Mesenchymal stem cell (in vitro differentiated cells and primary cell): Measurements from ENCODE around the gene RGMA.

Experiments
- DNase-seq: peaks from one replicate; pipeline ENCODE4 v3.0.0-alpha.2; 2013
- H2AFZ ChIP-seq: one replicate; pipeline ENCODE4 v1.6.1; 2013; ENCODE audit warnings: low read depth, mild to moderate bottlenecking, control low read depth, inconsistent platforms, low read length, moderate library complexity
- H2AK5ac ChIP-seq: 2 replicates; pipeline ENCODE4 v1.6.1; 2013; ENCODE audit warnings: low read length, moderate library complexity, mild to moderate bottlenecking, inconsistent platforms; ENCODE audit not compliant: severe bottlenecking
- H2BK120ac ChIP-seq: one replicate; pipeline ENCODE4 v1.6.1; 2013; ENCODE audit warnings: low read depth, mild to moderate bottlenecking, inconsistent platforms, low read length, moderate library complexity
- H2BK12ac ChIP-seq, 2 experiments: one replicate each; pipeline ENCODE4 v1.6.1; 2013; ENCODE audit warnings: inconsistent platforms in 2 of 2, low read length in 2 of 2, mild to moderate bottlenecking in 2 of 2, moderate library complexity in 2 of 2, control low read depth in 1 of 2
- H2BK15ac ChIP-seq: one replicate; pipeline ENCODE4 v1.6.1; 2013; ENCODE audit warnings: mild to moderate bottlenecking, low read depth, inconsistent platforms; ENCODE audit not compliant: poor library complexity, severe bottlenecking
- H2BK5ac ChIP-seq: 2 replicates; pipeline ENCODE4 v1.6.1; 2013; ENCODE audit warnings: low read depth, mild to moderate bottlenecking, low read length, control low read depth, inconsistent platforms; ENCODE audit not compliant: poor library complexity, severe bottlenecking
- H3K14ac ChIP-seq, 2 experiments: one replicate each; pipeline ENCODE4 v1.6.1; 2013; ENCODE audit warnings: inconsistent platforms in 2 of 2, low read length in 2 of 2, control low read depth in 1 of 2, mild to moderate bottlenecking in 1 of 2, moderate library complexity in 1 of 2
- H3K18ac ChIP-seq, 2 experiments: one replicate each; pipeline ENCODE4 v1.6.1; 2013; ENCODE audit warnings: inconsistent platforms in 2 of 2, low read length in 2 of 2, control low read depth in 1 of 2, low read depth in 1 of 2, mild to moderate bottlenecking in 1 of 2
- H3K23ac ChIP-seq, 2 experiments: one replicate each; pipeline ENCODE4 v1.6.1; 2013; ENCODE audit warnings: inconsistent platforms in 2 of 2, low read length in 2 of 2, mild to moderate bottlenecking in 2 of 2, moderate library complexity in 2 of 2, control low read depth in 1 of 2
- H3K27ac ChIP-seq: 2 replicates; pipeline ENCODE4 v1.5.1; 2013; ENCODE audit warnings: mild to moderate bottlenecking, moderate library complexity, low read length, control low read depth, inconsistent platforms; ENCODE audit not compliant: poor library complexity, severe bottlenecking
- H3K27me3 ChIP-seq, 2 experiments: 2 replicates each; pipeline versions ENCODE4 v1.6.1 to v1.7.0; 2013; ENCODE audit warnings: low read length in 2 of 2, mild to moderate bottlenecking in 2 of 2, moderate library complexity in 2 of 2, control low read depth in 1 of 2, inconsistent platforms in 1 of 2; ENCODE audit not compliant: control insufficient read depth in 1 of 2, insufficient read depth in 1 of 2
- H3K36me3 ChIP-seq, 2 experiments: 2 replicates each; pipeline versions ENCODE4 v1.6.1 to v1.7.0; 2013; ENCODE audit warnings: low read length in 2 of 2, control low read depth in 1 of 2, inconsistent platforms in 1 of 2, low read depth in 1 of 2, mild to moderate bottlenecking in 1 of 2; ENCODE audit not compliant: insufficient read depth in 2 of 2, control insufficient read depth in 1 of 2
- H3K4ac ChIP-seq, 2 experiments: one replicate each; pipeline ENCODE4 v1.6.1; 2013; ENCODE audit warnings: inconsistent platforms in 2 of 2, low read length in 2 of 2, mild to moderate bottlenecking in 2 of 2, moderate library complexity in 2 of 2, control low read depth in 1 of 2, low read depth in 1 of 2
- H3K4me1 ChIP-seq: 2 replicates; pipeline ENCODE4 v1.6.1; 2013; ENCODE audit warnings: low read depth, low read length, control low read depth; ENCODE audit not compliant: control insufficient read depth, insufficient read depth
- H3K4me2 ChIP-seq: 2 replicates; pipeline ENCODE4 v1.6.1; 2013; ENCODE audit warnings: low read length, mild to moderate bottlenecking, inconsistent platforms; ENCODE audit not compliant: poor library complexity, severe bottlenecking
- H3K4me3 ChIP-seq, 2 experiments: 2 replicates each; pipeline versions ENCODE4 v1.5.1 to v1.7.0; 2013; ENCODE audit warnings: low read length in 2 of 2, mild to moderate bottlenecking in 2 of 2, control low read depth in 1 of 2, low read depth in 1 of 2; ENCODE audit not compliant: insufficient read depth in 1 of 2
- H3K79me1 ChIP-seq: replicated peaks from 2 replicates; pipeline ENCODE4 v1.6.1; 2013; ENCODE audit warnings: mild to moderate bottlenecking, control low read depth, low read length, inconsistent platforms; ENCODE audit not compliant: poor library complexity, severe bottlenecking
- H3K9ac ChIP-seq: 2 replicates; pipeline ENCODE4 v1.7.0; 2013; ENCODE audit warnings: mild to moderate bottlenecking, low read length, moderate library complexity
- H3K9me3 ChIP-seq: 2 replicates; pipeline ENCODE4 v1.7.0; 2013; ENCODE audit warnings: mild to moderate bottlenecking, low read length; ENCODE audit not compliant: control insufficient read depth
- H4K8ac ChIP-seq: one replicate; pipeline ENCODE4 v1.6.1; 2013; ENCODE audit warnings: inconsistent platforms, mild to moderate bottlenecking, low read length, moderate library complexity
- H4K91ac ChIP-seq: one replicate; pipeline ENCODE4 v1.6.1; 2013; ENCODE audit warnings: mild to moderate bottlenecking, low read length, inconsistent platforms
- WGBS: methylation state at CpG from one replicate; pipeline ENCODE4 v1.1.7; 2013; ENCODE audit warnings: mixed read lengths; 5-methylcytosine and 5-hydroxymethylcytosine counted together

The RGMA gene

GRCh38 chr15:93071469-93071936, 17.5 kb downstream of the RGMA start:
- H3K9me3 ChIP-seq, result no peaks in the 10 kb centered on the region
- no peak overlapping the region for H2BK120ac ChIP-seq
- no peak overlapping the region for H2AFZ ChIP-seq
- H3K79me1 ChIP-seq, result no peaks in the 10 kb centered on the region
- peak overlapping the region in 1 of 2 experiments; percentile 14 for H3K23ac ChIP-seq
- peak overlapping the region; percentile 23 to 89 for H3K4me3 ChIP-seq
- H3K14ac ChIP-seq, result no peak overlapping the region
- peaks cover 20% of the 10 kb centered on the region for H3K4me1 ChIP-seq
- 9% methylated on average over 22 of the region's 22 CpGs for WGBS
- peak overlapping the region; percentile 96 for H3K4me2 ChIP-seq
- no peak overlapping the region for H3K18ac ChIP-seq
- peaks cover 2 to 60% of the 10 kb centered on the region in 2 experiments for H3K27me3 ChIP-seq
- no peak overlapping the region for H2BK12ac ChIP-seq
- no peak for DNase-seq
- H3K27ac ChIP-seq, result no peak overlapping the region
- no peaks in the 10 kb centered on the region for H3K36me3 ChIP-seq
- peak overlapping the region; percentile 90 for H3K9ac ChIP-seq
- no peak overlapping the region for H2BK15ac ChIP-seq
- H4K91ac ChIP-seq, result peak overlapping the region; percentile 29
- no peak overlapping the region for H2BK5ac ChIP-seq
- no peak overlapping the region for H4K8ac ChIP-seq
- no peak overlapping the region for H3K4ac ChIP-seq
- no peak overlapping the region for H2AK5ac ChIP-seq

GRCh38 chr15:93070551-93071296, 18.3 kb downstream of the RGMA start:
- Histone ChIP-seq H3K4me1 (peaks cover 20% of the 10 kb centered on the region), H3K14ac (no peak overlapping the region), H3K27ac (no peak overlapping the region)

GRCh38 chr15:93070132-93070531, 18.9 kb downstream of the RGMA start:
- Histone ChIP-seq H2BK5ac (no peak overlapping the region), H4K91ac (no peak overlapping the region), H3K36me3 (peaks cover 0 to 6% of the 10 kb centered on the region in 2 experiments), H2AFZ (no peak overlapping the region), H3K4me3 (no peak overlapping the region), H3K4me2 (no peak overlapping the region), H3K27ac (no peak overlapping the region), H3K79me1 (no peaks in the 10 kb centered on the region), H3K9ac (no peak overlapping the region), H2BK120ac (no peak overlapping the region), H3K18ac (no peak overlapping the region), H2AK5ac (no peak overlapping the region), H3K4me1 (peaks cover 20% of the 10 kb centered on the region), H3K14ac (no peak overlapping the region), H3K23ac (no peak overlapping the region), H2BK12ac (no peak overlapping the region), H2BK15ac (no peak overlapping the region), H3K9me3 (no peaks in the 10 kb centered on the region), H4K8ac (no peak overlapping the region), H3K27me3 (peaks cover 0 to 50% of the 10 kb centered on the region in 2 experiments), H3K4ac (no peak overlapping the region)
- WGBS, result 81% methylated on average over 10 of the region's 10 CpGs
- no peak for DNase-seq

More at GRCh38 chr15:93070551-93071296, 18.3 kb downstream of the RGMA start:
- peak overlapping the region in 1 of 2 experiments; percentile 89 for H3K4me3 ChIP-seq
- no peak overlapping the region for H3K4ac ChIP-seq
- H2AK5ac ChIP-seq, result no peak overlapping the region
- no peak overlapping the region for H2AFZ ChIP-seq
- H3K18ac ChIP-seq, result no peak overlapping the region
- no peak overlapping the region for H2BK120ac ChIP-seq
- H3K9ac ChIP-seq, result peak overlapping the region; percentile 90
- H3K9me3 ChIP-seq, result no peaks in the 10 kb centered on the region
- H2BK5ac ChIP-seq, result no peak overlapping the region
- H4K91ac ChIP-seq, result no peak overlapping the region
- peaks cover 0 to 54% of the 10 kb centered on the region in 2 experiments for H3K27me3 ChIP-seq
- no peak for DNase-seq
- H4K8ac ChIP-seq, result no peak overlapping the region
- no peak overlapping the region for H3K23ac ChIP-seq
- no peak overlapping the region for H2BK12ac ChIP-seq
- no peaks in the 10 kb centered on the region for H3K36me3 ChIP-seq
- no peak overlapping the region for H3K4me2 ChIP-seq
- no peak overlapping the region for H2BK15ac ChIP-seq
- H3K79me1 ChIP-seq, result no peaks in the 10 kb centered on the region
- 74% methylated on average over 7 of the region's 10 CpGs for WGBS

DNA sequence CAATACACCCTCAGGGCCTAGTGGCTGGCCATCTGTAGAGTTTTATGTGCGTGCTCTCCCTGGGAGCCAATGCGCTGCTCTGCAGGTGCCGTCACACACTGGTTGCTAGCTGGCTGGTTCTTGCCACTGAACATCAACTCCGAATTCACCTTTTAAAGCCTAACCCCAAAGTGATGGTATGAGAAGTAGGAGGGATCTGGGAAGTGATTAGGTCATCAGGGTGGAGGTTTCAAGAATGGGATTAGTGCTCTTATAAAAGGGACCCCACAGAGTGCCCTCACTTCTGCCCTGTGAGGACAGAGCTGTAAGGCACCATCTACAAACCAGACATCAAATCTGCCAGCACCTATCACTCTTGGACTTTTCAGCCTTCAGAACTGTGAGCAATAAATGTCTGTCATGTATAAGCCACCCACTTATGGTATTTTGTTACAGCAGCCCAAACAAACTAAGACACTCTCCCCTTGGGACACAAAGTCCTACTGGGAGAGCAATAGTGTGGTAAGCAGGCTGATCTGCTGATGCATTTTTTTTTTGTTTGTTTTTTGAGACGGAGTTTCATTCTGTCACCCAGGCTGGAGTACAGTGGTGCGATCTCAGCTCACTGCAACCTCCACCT, 20.3 kb downstream of the RGMA start:
- H3K79me1 ChIP-seq, result no peaks in the 10 kb centered on the region
- H3K18ac ChIP-seq, result no peak overlapping the region
- H3K27me3 ChIP-seq, result peaks cover 6 to 48% of the 10 kb centered on the region in 2 experiments
- no peak overlapping the region for H3K4me2 ChIP-seq
- H3K4me3 ChIP-seq, result no peak overlapping the region
- no peak overlapping the region for H3K27ac ChIP-seq
- H3K9me3 ChIP-seq, result no peaks in the 10 kb centered on the region
- no peak overlapping the region for H3K9ac ChIP-seq
- no peak overlapping the region for H2BK120ac ChIP-seq
- H3K23ac ChIP-seq, result no peak overlapping the region
- no peak overlapping the region for H2BK15ac ChIP-seq
- H3K14ac ChIP-seq, result no peak overlapping the region
- WGBS, result 98% methylated on average over 5 of the region's 6 CpGs
- H2BK12ac ChIP-seq, result no peak overlapping the region
- H3K4me1 ChIP-seq, result peaks cover 20% of the 10 kb centered on the region
- H2AFZ ChIP-seq, result no peak overlapping the region
- DNase-seq, result no peak
- H2AK5ac ChIP-seq, result no peak overlapping the region
- H2BK5ac ChIP-seq, result no peak overlapping the region
- H3K36me3 ChIP-seq, result peaks cover 0 to 16% of the 10 kb centered on the region in 2 experiments
- no peak overlapping the region for H4K91ac ChIP-seq
- no peak overlapping the region for H3K4ac ChIP-seq
- no peak overlapping the region for H4K8ac ChIP-seq
